Measurements from ENCODE around the gene CRX.
A peak's percentile ranks its signal among the peaks of the same experiment; 100 is the strongest.
"Not testable (repeated sequence)": the region's sequence is repeated elsewhere in the genome, so short reads cannot be mapped to it uniquely, and the experiment has no call there.

The CRX gene

GRCh38 chr19:47802521-47803043, 19.2 kb upstream of the CRX start:
- H3K4me1 Mint-ChIP-seq, result no peaks in the 10 kb centered on the region
- TF ChIP-seq, protein P1, sequence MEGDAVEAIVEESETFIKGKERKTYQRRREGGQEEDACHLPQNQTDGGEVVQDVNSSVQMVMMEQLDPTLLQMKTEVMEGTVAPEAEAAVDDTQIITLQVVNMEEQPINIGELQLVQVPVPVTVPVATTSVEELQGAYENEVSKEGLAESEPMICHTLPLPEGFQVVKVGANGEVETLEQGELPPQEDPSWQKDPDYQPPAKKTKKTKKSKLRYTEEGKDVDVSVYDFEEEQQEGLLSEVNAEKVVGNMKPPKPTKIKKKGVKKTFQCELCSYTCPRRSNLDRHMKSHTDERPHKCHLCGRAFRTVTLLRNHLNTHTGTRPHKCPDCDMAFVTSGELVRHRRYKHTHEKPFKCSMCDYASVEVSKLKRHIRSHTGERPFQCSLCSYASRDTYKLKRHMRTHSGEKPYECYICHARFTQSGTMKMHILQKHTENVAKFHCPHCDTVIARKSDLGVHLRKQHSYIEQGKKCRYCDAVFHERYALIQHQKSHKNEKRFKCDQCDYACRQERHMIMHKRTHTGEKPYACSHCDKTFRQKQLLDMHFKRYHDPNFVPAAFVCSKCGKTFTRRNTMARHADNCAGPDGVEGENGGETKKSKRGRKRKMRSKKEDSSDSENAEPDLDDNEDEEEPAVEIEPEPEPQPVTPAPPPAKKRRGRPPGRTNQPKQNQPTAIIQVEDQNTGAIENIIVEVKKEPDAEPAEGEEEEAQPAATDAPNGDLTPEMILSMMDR (IDR thresholded peaks at IDR 0.05), result no peak
- H3K9me3 Mint-ChIP-seq, result peaks cover 16% of the 10 kb centered on the region
- H3K4me3 Mint-ChIP-seq, result no peak overlapping the region
- no peak for DNase-seq
- H3K36me3 Mint-ChIP-seq (ENCODE audit: low read depth), result peaks cover 4% of the 10 kb centered on the region
- no peak overlapping the region for H3K27ac Mint-ChIP-seq
- peaks cover 20% of the 10 kb centered on the region for H3K27me3 Mint-ChIP-seq (ENCODE audit: low read depth, poor library complexity)

DNA sequence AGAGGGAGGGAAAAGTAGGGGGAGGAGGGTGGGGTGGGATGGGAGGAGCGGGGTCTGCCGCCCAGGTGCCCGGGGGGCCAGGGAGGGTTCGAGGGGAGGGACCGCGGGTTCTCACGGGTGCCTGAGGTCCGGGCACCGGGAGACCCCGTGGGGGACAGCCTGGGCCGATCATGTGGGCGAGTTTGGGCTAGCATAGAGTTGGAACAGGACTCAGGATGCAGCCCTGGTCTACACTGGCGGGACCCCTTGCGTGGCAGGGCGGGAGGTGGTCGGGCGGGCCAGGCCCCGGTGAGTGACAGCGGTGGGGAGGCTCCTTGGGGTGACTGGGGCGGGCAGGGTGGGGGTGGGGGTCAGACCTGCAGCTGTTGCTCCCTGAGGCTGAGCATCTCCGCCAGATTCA, 18.6 kb upstream of the CRX start:
- peaks cover 15% of the 10 kb centered on the region for H3K27me3 Mint-ChIP-seq (ENCODE audit: low read depth, poor library complexity)
- DNase-seq; H3K27ac Mint-ChIP-seq; H3K36me3 Mint-ChIP-seq (ENCODE audit: low read depth); H3K4me3 Mint-ChIP-seq; H3K4me1 Mint-ChIP-seq: not testable (repeated sequence)
- H3K9me3 Mint-ChIP-seq, result peaks cover 16% of the 10 kb centered on the region

DNA sequence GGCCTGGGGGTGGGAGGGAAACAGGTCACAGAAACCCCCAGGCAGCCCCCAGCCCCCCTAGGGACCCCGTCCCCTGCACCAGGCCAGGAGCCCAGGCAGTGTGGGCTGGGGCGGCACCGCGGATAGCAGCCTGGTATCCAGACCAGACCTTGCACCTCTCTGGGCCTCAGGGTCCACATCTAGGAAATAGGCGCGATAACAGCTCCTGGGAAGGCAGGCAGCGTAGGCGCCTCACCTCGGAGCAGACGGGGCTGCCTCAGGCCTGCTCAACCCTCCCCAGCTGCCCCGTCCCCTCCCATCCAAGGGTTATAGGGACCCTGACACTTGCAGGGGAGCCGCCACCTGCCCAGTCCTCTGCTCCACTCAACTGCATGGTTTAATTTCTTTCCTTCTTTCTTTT, 18.1 kb upstream of the CRX start:
- H3K9me3 Mint-ChIP-seq, result peaks cover 16% of the 10 kb centered on the region
- H3K4me1 Mint-ChIP-seq; H3K27ac Mint-ChIP-seq; DNase-seq; H3K36me3 Mint-ChIP-seq (ENCODE audit: low read depth); H3K4me3 Mint-ChIP-seq: not testable (repeated sequence)
- H3K27me3 Mint-ChIP-seq (ENCODE audit: low read depth, poor library complexity), result peaks cover 14% of the 10 kb centered on the region

GRCh38 chr19:47804451-47804850, 17.3 kb upstream of the CRX start, which contains the start of gene TPRX1:
Gene TPRX1 (minus strand): TSS chr19:47804551. CDS start chr19:47804539, 12 bp downstream.
- peaks cover 14% of the 10 kb centered on the region for H3K27me3 Mint-ChIP-seq (ENCODE audit: low read depth, poor library complexity)
- not testable (repeated sequence) for H3K27ac Mint-ChIP-seq, H3K4me1 Mint-ChIP-seq

DNA sequence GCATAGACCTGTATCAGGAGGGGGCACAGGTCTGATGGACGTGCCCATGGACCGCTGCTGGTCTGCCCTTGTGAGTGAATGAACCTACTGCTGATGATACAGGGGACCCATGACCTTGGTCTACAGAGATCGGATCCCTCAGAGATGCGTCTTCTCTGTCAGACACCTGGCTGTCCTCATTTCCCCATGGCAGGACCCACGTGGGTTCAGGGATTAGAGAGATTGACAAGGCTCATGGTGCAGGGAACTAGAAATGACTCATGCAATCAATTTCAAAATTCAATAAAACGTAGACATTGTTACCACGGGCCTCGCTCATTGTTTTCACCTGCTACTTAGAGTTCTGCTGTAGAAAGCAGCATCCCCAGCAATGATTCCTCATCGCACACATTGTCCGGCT, 16.4 kb upstream of the CRX start:
- H3K27ac Mint-ChIP-seq, result no peak overlapping the region

More at GRCh38 chr19:47804451-47804850, 17.3 kb upstream of the CRX start, which contains the start of gene TPRX1:
- H3K9me3 Mint-ChIP-seq; H3K4me3 Mint-ChIP-seq; H3K36me3 Mint-ChIP-seq (ENCODE audit: low read depth); DNase-seq: not testable (repeated sequence)

DNA sequence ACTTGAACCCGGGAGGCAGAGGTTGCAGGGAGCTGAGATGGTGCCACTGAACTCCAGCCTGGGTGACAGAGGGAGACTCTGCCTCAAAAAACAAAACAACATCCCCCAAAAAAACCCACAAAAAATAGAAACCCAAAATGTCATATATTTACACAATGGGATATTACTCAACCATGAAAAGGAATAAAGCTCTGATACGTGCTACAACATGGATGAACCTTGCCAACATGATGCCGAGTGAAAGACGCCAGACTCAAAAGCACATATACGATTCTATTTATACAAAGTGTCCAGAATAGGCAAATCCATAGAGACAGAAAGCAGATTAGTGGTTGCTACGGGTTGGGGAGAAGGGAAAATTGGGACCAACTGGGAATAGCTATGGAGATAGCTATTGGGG, 15.3 kb upstream of the CRX start:
- Mint-ChIP-seq H3K36me3 (ENCODE audit: low read depth) (no peaks in the 10 kb centered on the region), H3K4me3 (no peak overlapping the region), H3K27me3 (ENCODE audit: low read depth, poor library complexity) (peaks cover 14% of the 10 kb centered on the region), H3K9me3 (peaks cover 4% of the 10 kb centered on the region), H3K4me1 (no peaks in the 10 kb centered on the region), H3K27ac (no peak overlapping the region)
- TF ChIP-seq, protein P1 (IDR thresholded peaks at IDR 0.05), result no peak
- DNase-seq, result no peak

More for the DNA sequence above, 16.4 kb upstream of the CRX start:
- Mint-ChIP-seq H3K4me1 (no peaks in the 10 kb centered on the region), H3K9me3 (peaks cover 10% of the 10 kb centered on the region), H3K27me3 (ENCODE audit: low read depth, poor library complexity) (peaks cover 14% of the 10 kb centered on the region), H3K36me3 (ENCODE audit: low read depth) (peaks cover 4% of the 10 kb centered on the region), H3K4me3 (no peak overlapping the region)
- TF ChIP-seq, protein P1 (IDR thresholded peaks at IDR 0.05), result no peak
- no peak for DNase-seq

DNA sequence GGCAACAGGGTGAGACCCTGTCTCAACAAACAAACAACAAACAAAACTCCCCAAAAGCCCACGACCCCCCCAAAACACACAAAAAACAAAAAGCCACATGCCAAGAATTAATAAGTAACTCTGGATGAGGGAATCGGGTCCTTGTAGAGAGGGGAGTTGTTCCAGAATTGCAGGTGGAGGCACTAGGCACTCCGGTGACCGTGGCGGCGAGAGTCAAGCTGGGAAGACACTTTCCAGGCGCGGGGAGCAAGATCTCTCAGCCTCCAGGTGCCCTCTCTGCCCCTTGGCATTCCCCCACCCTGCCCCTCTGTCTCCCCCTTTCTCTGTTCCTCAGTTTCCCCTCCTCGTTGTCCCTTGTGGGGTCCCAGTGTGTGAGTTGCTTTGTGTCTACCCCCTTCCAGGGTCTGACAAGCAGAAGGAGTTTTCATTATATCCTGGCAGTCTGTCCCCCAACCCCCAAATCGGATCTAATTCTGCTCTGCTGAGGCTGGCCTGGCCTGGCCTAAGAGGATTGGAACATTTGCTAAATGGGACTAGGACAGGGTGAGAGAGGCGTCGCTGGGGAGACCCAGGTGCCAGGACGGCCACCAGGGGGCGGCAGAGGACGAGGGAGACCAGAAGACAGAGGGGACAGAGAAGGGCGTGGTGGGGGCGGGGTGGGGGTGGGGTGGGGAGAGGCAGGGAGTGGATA, 8.3 kb upstream of the CRX start:
- no peaks in the 10 kb centered on the region for H3K9me3 Mint-ChIP-seq
- DNase-seq, result peak; percentile 97
- no peaks in the 10 kb centered on the region for H3K27me3 Mint-ChIP-seq (ENCODE audit: low read depth, poor library complexity)
- no peak overlapping the region for H3K27ac Mint-ChIP-seq
- TF ChIP-seq, protein P1 (IDR thresholded peaks at IDR 0.05), result peak; percentile 61
- H3K4me3 Mint-ChIP-seq, result no peak overlapping the region
- no peaks in the 10 kb centered on the region for H3K4me1 Mint-ChIP-seq
- no peaks in the 10 kb centered on the region for H3K36me3 Mint-ChIP-seq (ENCODE audit: low read depth)

Measured in nephron progenitor cell (in vitro differentiated cells).